Mesothelial cell of epicardium (in vitro differentiated cells): ENCODE data around the gene OR2M7. TPM values are rescaled to one million over a fixed set of nuclear protein-coding genes. Genes with fewer than 3 reads are reported as not detected.

ENCODE experiments used
- DNase-seq, 2 experiments: peaks; one replicate each; pipeline ENCODE4 v3.0.0; 2021; ENCODE audit warnings: low spot score in 2 of 2; ENCODE audit not compliant: unreplicated experiment in 2 of 2
- H3K27ac Mint-ChIP-seq: 2 replicates; pipeline ENCODE4 v1.8.0; 2021; ENCODE audit warnings: mixed read lengths
- H3K27me3 Mint-ChIP-seq: 2 replicates; pipeline ENCODE4 v1.8.0; 2021; ENCODE audit warnings: low read depth, mixed read lengths
- H3K36me3 Mint-ChIP-seq: 2 replicates; pipeline ENCODE4 v1.8.0; 2021; ENCODE audit warnings: mixed read lengths
- H3K4me1 Mint-ChIP-seq: 2 replicates; pipeline ENCODE4 v1.8.0; 2021; ENCODE audit warnings: mixed read lengths
- H3K4me3 Mint-ChIP-seq: 2 replicates; pipeline ENCODE4 v1.8.0; 2021; ENCODE audit warnings: mild to moderate bottlenecking, moderate library complexity, mixed read lengths
- H3K9me3 Mint-ChIP-seq: 2 replicates; pipeline ENCODE4 v1.8.0; 2021; ENCODE audit warnings: mixed read lengths
- CTCF ChIP-seq: fragments of 200-600 bp; sonication (generic); IDR thresholded peaks from one replicate; pipeline ENCODE4 v1.5.0; 2021; ENCODE audit warnings: antibody characterized with exemption; ENCODE audit not compliant: unreplicated experiment
- total RNA-seq: library from RNA; stranded (reverse); gene quantifications from 3 replicates; pipeline ENCODE4 v1.2.1, GENCODE V29; 2021

OR2M7 gene
- total RNA-seq, 1 donor from 2014 or later: not detected

- peaks cover 63% of the 10 kb centered on the region for H3K9me3 Mint-ChIP-seq
- no peak for TF ChIP-seq CTCF
- peaks cover 3% of the 10 kb centered on the region for H3K36me3 Mint-ChIP-seq
- H3K4me3 Mint-ChIP-seq: no peak within 1 kb of the TSS
- H3K27me3 Mint-ChIP-seq: no peaks in the 10 kb centered on the region
- H3K27ac Mint-ChIP-seq: no peak within 1 kb of the TSS
- DNase-seq: no peak
- no peaks in the 10 kb centered on the region for H3K4me1 Mint-ChIP-seq
Measured at GRCh38 chr1:248303324-248303723, 21.0 kb downstream of the OR2M7 start, which contains the start of gene OR2T12. Gene OR2T12, minus strand, starts transcription at chr1:248303424. Its CDS starts 7,846 bp downstream, at chr1:248295578.

- no peaks in the 10 kb centered on the region for H3K27me3 Mint-ChIP-seq
- no peak overlapping the region for H3K27ac Mint-ChIP-seq
- no peaks in the 10 kb centered on the region for H3K36me3 Mint-ChIP-seq
- H3K4me1 Mint-ChIP-seq: no peaks in the 10 kb centered on the region
- TF ChIP-seq CTCF: no peak
- H3K4me3 Mint-ChIP-seq: no peak overlapping the region
- H3K9me3 Mint-ChIP-seq: peaks cover 61% of the 10 kb centered on the region
- no peak for DNase-seq
Measured at GRCh38 chr1:248288391-248288790, 36.0 kb downstream of the OR2M7 start.

GRCh38 chr1:248277876-248278275, 46.5 kb downstream of the OR2M7 start, which contains the start of gene OR2T33:
Gene OR2T33, minus strand, starts transcription at chr1:248277976. Its CDS starts 4,162 bp downstream, at chr1:248273814.
- TF ChIP-seq CTCF: no peak
- peaks cover 74% of the 10 kb centered on the region for H3K9me3 Mint-ChIP-seq
- no peaks in the 10 kb centered on the region for H3K27me3 Mint-ChIP-seq
- H3K4me3 Mint-ChIP-seq: no peak within 1 kb of the TSS
- no peaks in the 10 kb centered on the region for H3K4me1 Mint-ChIP-seq
- DNase-seq: no peak
- peaks cover 4% of the 10 kb centered on the region for H3K36me3 Mint-ChIP-seq
- H3K27ac Mint-ChIP-seq: no peak within 1 kb of the TSS

Other genes with a start within 250 kb of the OR2M7 start
- not detected in 3 replicates for gene OR2L13, start 229.4 kb downstream of the OR2M7 start, total RNA-seq
- not detected in 3 replicates for gene OR2M5, start 179.4 kb downstream of the OR2M7 start, total RNA-seq
- gene OR2M2, start 149.7 kb downstream of the OR2M7 start, total RNA-seq: not detected in 3 replicates
- gene OR2M3, start 127.3 kb downstream of the OR2M7 start, total RNA-seq: not detected in 3 replicates
- gene OR2M4, start 93.2 kb downstream of the OR2M7 start, total RNA-seq: not detected in 3 replicates
- not detected in 3 replicates for gene OR2T33, start 46.6 kb downstream of the OR2M7 start, total RNA-seq
- not detected in 3 replicates for gene OR2T12, start 21.1 kb downstream of the OR2M7 start, total RNA-seq
- not detected in 3 replicates for gene OR14C36, start 24.2 kb upstream of the OR2M7 start, total RNA-seq
- not detected in 3 replicates for gene OR2T4, start 37.1 kb upstream of the OR2M7 start, total RNA-seq
- not detected in 3 replicates for gene OR2T6, start 51.2 kb upstream of the OR2M7 start, total RNA-seq
- gene OR2T1, start 78.5 kb upstream of the OR2M7 start, total RNA-seq: not detected in 3 replicates
- gene OR2T2, start 121.1 kb upstream of the OR2M7 start, total RNA-seq: not detected in 3 replicates
- not detected in 3 replicates for gene OR2T3, start 148.8 kb upstream of the OR2M7 start, total RNA-seq
- not detected in 3 replicates for gene OR2T5, start 164.0 kb upstream of the OR2M7 start, total RNA-seq
- 0.04 TPM in 1 of 3 replicates, not detected in the others for gene OR2G6, start 183.5 kb upstream of the OR2M7 start, total RNA-seq
- gene OR2T29, start 238.2 kb upstream of the OR2M7 start, total RNA-seq: not detected in 3 replicates